HS-5 (cell line): ENCODE measurements around the gene PATJ.
"Not testable (repeated sequence)": the region's sequence is repeated elsewhere in the genome, so short reads cannot be mapped to it uniquely, and the experiment has no call there.

Experiments used
- DNase-seq: peaks from one replicate; pipeline ENCODE4 v3.0.0-alpha.2; 2012; ENCODE audit warnings: low read depth

PATJ gene

GRCh38 chr1:61887076-61887867 lies 145.0 kb downstream of the PATJ start:
- DNase-seq = no peak

- no peak for DNase-seq
Observed at GRCh38 chr1:61887931-61888564, 145.8 kb downstream of the PATJ start.

- no peak for DNase-seq
Observed at GRCh38 chr1:61888808-61889207, 146.5 kb downstream of the PATJ start.

- DNase-seq = not testable (repeated sequence)
Observed at GRCh38 chr1:61890435-61890834, 148.2 kb downstream of the PATJ start.

GRCh38 chr1:61892977-61893376 lies 150.7 kb downstream of the PATJ start:
- DNase-seq = no peak

GRCh38 chr1:61894296-61894695 lies 152.0 kb downstream of the PATJ start:
- not testable (repeated sequence) for DNase-seq

- DNase-seq = no peak
Observed at GRCh38 chr1:61895175-61895574, 152.9 kb downstream of the PATJ start.

- no peak for DNase-seq
Observed at GRCh38 chr1:61898658-61899057, 156.4 kb downstream of the PATJ start.

GRCh38 chr1:61904354-61904753 lies 162.1 kb downstream of the PATJ start:
- DNase-seq = no peak

GRCh38 chr1:61907102-61907501 lies 164.8 kb downstream of the PATJ start:
- DNase-seq = no peak

GRCh38 chr1:61910035-61910434 lies 167.8 kb downstream of the PATJ start:
- no peak for DNase-seq

- no peak for DNase-seq
Observed at GRCh38 chr1:61914823-61915482, 172.7 kb downstream of the PATJ start.

- DNase-seq = no peak
Observed at GRCh38 chr1:61921435-61921834, 179.2 kb downstream of the PATJ start.

GRCh38 chr1:61922950-61923480 lies 180.7 kb downstream of the PATJ start:
- DNase-seq = no peak

- no peak for DNase-seq
Observed at GRCh38 chr1:61925591-61926298, 183.5 kb downstream of the PATJ start.

- no peak for DNase-seq
Observed at GRCh38 chr1:61926597-61926996, 184.3 kb downstream of the PATJ start.

GRCh38 chr1:61930116-61930645 lies 187.9 kb downstream of the PATJ start:
- DNase-seq = no peak

- no peak for DNase-seq
Observed at GRCh38 chr1:61931587-61932279, 189.5 kb downstream of the PATJ start.

- DNase-seq = no peak
Observed at GRCh38 chr1:61935516-61935915, 193.2 kb downstream of the PATJ start.

GRCh38 chr1:61936839-61937238 lies 194.6 kb downstream of the PATJ start:
- DNase-seq = no peak

GRCh38 chr1:61941794-61942193 lies 199.5 kb downstream of the PATJ start:
- DNase-seq = no peak
